Activated CD8-positive, alpha-beta T cell treated with anti-CD3 and anti-CD28 coated beads for 36 hours (primary cell): ENCODE data around the gene MSH4. TPM values are rescaled to one million over a fixed set of nuclear protein-coding genes. Genes with fewer than 3 reads are reported as not detected.

Experiments
- ATAC-seq: fragments of 200-7000 bp; cut with Tn5 transposase; one replicate; pipeline ENCODE4 v1.10.0; 2021; ENCODE audit warnings: mild to moderate bottlenecking, moderate library complexity
- CTCF ChIA-PET: fragments of 350-600 bp; sonication (Branson Sonifier 250); formaldehyde crosslinking; loops from one replicate; lab custom pipeline; 2021; ENCODE audit warnings: antibody characterized with exemption; lab: Charles Lee
- POLR2A ChIA-PET: fragments of 350-600 bp; sonication (Branson Sonifier 250); formaldehyde crosslinking; loops from one replicate; lab custom pipeline; 2021; ENCODE audit warnings: antibody characterized with exemption; lab: Charles Lee
- DNase-seq: peaks from one replicate; pipeline ENCODE4 v3.0.0-alpha.2; 2020
- H3K27ac Mint-ChIP-seq: one replicate; pipeline ENCODE4 v1.8.0; 2021; ENCODE audit warnings: mild to moderate bottlenecking, mixed read lengths
- H3K27me3 Mint-ChIP-seq: one replicate; pipeline ENCODE4 v1.8.0; 2021; ENCODE audit warnings: mixed read lengths
- H3K36me3 Mint-ChIP-seq: one replicate; pipeline ENCODE4 v1.8.0; 2021; ENCODE audit warnings: low read depth, mixed read lengths
- H3K4me1 Mint-ChIP-seq: one replicate; pipeline ENCODE4 v1.8.0; 2021; ENCODE audit warnings: low read depth, mixed read lengths
- H3K4me3 Mint-ChIP-seq: one replicate; pipeline ENCODE4 v1.8.0; 2021; ENCODE audit warnings: mild to moderate bottlenecking, moderate library complexity, mixed read lengths
- H3K9me3 Mint-ChIP-seq: one replicate; pipeline ENCODE4 v1.8.0; 2021; ENCODE audit warnings: mixed read lengths
- CTCF ChIP-seq: fragments of 200-600 bp; IDR thresholded peaks from one replicate; pipeline ENCODE4 v1.8.0; 2022; ENCODE audit warnings: antibody characterized with exemption, mild to moderate bottlenecking
- intact Hi-C: fragments of 100-400 bp; cut with micrococcal nuclease; formaldehyde crosslinking; loops from one replicate; pipeline ENCODE4 v1.10.0; 2022
- total RNA-seq, 2 experiments: library from RNA; stranded (reverse); gene quantifications; one replicate each; pipeline ENCODE4 v1.2.3, GENCODE V29; 2021

MSH4 gene
- total RNA-seq, 2 experiments from 2014 or later, result 0.16 to 0.32 TPM

- peak overlapping the region; percentile 89 for H3K27ac Mint-ChIP-seq
Measured at GRCh38 chr1:75789988-75790387, 6.7 kb upstream of the MSH4 start.

GRCh38 chr1:75791022-75791421 is 5.7 kb upstream of the MSH4 start:
- Mint-ChIP-seq H3K27me3 (no peaks in the 10 kb centered on the region), H3K9me3 (no peaks in the 10 kb centered on the region), H3K4me3 (peak overlapping the region; percentile 88), H3K27ac (peak overlapping the region; percentile 89), H3K36me3 (peaks cover 91% of the 10 kb centered on the region), H3K4me1 (peaks cover 39% of the 10 kb centered on the region)
- intact Hi-C loops, result no loop called here
- TF ChIP-seq CTCF, result no peak
- DNase-seq (no peak), ATAC-seq (no peak)
- POLR2A ChIA-PET, result interaction anchor here (1.2 to 2.0 kb wide), 2 partner anchors 9 to 12 kb away, joined by 4 to 7 read pairs; no protein-coding TSS in a partner anchor
- CTCF ChIA-PET, result no interaction called here

More at GRCh38 chr1:75789988-75790387, 6.7 kb upstream of the MSH4 start:
- POLR2A ChIA-PET, result interaction anchor here (0.7 to 2.0 kb wide), 3 partner anchors 10 to 639 kb away, joined by 3 to 7 read pairs (median 4); no protein-coding TSS in a partner anchor
- no peak for TF ChIP-seq CTCF
- ATAC-seq (no peak), DNase-seq (no peak)
- Mint-ChIP-seq H3K36me3 (peaks cover 86% of the 10 kb centered on the region), H3K27me3 (no peaks in the 10 kb centered on the region), H3K9me3 (no peaks in the 10 kb centered on the region), H3K4me3 (peak overlapping the region; percentile 88), H3K4me1 (peaks cover 41% of the 10 kb centered on the region)
- CTCF ChIA-PET, result interaction anchor here (0.7 kb wide), 1 partner anchor 41 kb away, joined by 3 read pairs; no protein-coding TSS in a partner anchor
- intact Hi-C loops, result no loop called here

- DNase-seq, result no peak
- Mint-ChIP-seq H3K27ac (peak overlapping the region; percentile 38), H3K9me3 (no peaks in the 10 kb centered on the region), H3K36me3 (peaks cover 91% of the 10 kb centered on the region), H3K4me3 (peak overlapping the region; percentile 29), H3K4me1 (peaks cover 42% of the 10 kb centered on the region), H3K27me3 (no peaks in the 10 kb centered on the region)
- TF ChIP-seq CTCF, result no peak
- no peak for ATAC-seq
- intact Hi-C loops, result no loop called here
- ChIA-PET POLR2A (no interaction called here), CTCF (no interaction called here)
Measured at GRCh38 chr1:75792091-75792490, 4.6 kb upstream of the MSH4 start.

GRCh38 chr1:75794382-75794781 is 2.3 kb upstream of the MSH4 start:
- no peak overlapping the region for H3K27ac Mint-ChIP-seq
- ATAC-seq, result no peak
- no peaks in the 10 kb centered on the region for H3K9me3 Mint-ChIP-seq
- ChIA-PET CTCF (no interaction called here), POLR2A (interaction anchor here (4.3 kb wide), 1 partner anchor 8 kb away, joined by 52 read pairs; the partner anchor contains the start of gene RABGGTB)
- H3K4me1 Mint-ChIP-seq, result peaks cover 38% of the 10 kb centered on the region
- no peak overlapping the region for H3K4me3 Mint-ChIP-seq
- no peak for TF ChIP-seq CTCF
- intact Hi-C loops, result no loop called here
- H3K36me3 Mint-ChIP-seq, result peaks cover 77% of the 10 kb centered on the region
- H3K27me3 Mint-ChIP-seq, result no peaks in the 10 kb centered on the region
- no peak for DNase-seq

GRCh38 chr1:75795703-75796193 is 934 bp upstream of the MSH4 start:
- H3K36me3 Mint-ChIP-seq, result peaks cover 63% of the 10 kb centered on the region
- no peak overlapping the region for H3K4me3 Mint-ChIP-seq
- peak; percentile 3 for ATAC-seq
- intact Hi-C loops, result no loop called here
- no peak for TF ChIP-seq CTCF
- no peak for DNase-seq
- no peak overlapping the region for H3K27ac Mint-ChIP-seq
- peaks cover 25% of the 10 kb centered on the region for H3K4me1 Mint-ChIP-seq
- POLR2A ChIA-PET, result interaction anchor here (0.5 to 4.3 kb wide), 7 partner anchors 9 to 1643 kb away, joined by 3 to 52 read pairs (median 3); partner anchors contain the start of gene RABGGTB
- no peaks in the 10 kb centered on the region for H3K27me3 Mint-ChIP-seq
- no peaks in the 10 kb centered on the region for H3K9me3 Mint-ChIP-seq
- CTCF ChIA-PET, result no interaction called here
